HG03457 (cell line): ENCODE data around the gene UNC13B.

Experiments used
- ATAC-seq: cut with Tn5 transposase; IDR thresholded peaks from one replicate; pipeline ENCODE4 v1.9.1; 2021; ENCODE audit warnings: moderate number of reproducible peaks; ENCODE audit not compliant: unreplicated experiment

UNC13B gene

GRCh38 chr9:35272989-35273388 lies 111.2 kb downstream of the UNC13B start:
- ATAC-seq: no peak

GRCh38 chr9:35273591-35273990 lies 111.8 kb downstream of the UNC13B start:
- no peak for ATAC-seq

GRCh38 chr9:35274993-35275392 lies 113.2 kb downstream of the UNC13B start:
- ATAC-seq: no peak

GRCh38 chr9:35277171-35277520 lies 115.3 kb downstream of the UNC13B start:
- ATAC-seq: no peak

GRCh38 chr9:35277628-35278359 lies 116.0 kb downstream of the UNC13B start:
- no peak for ATAC-seq

- ATAC-seq: no peak
These were observed 118.1 kb downstream of the UNC13B start for GRCh38 chr9:35279946-35280345.

GRCh38 chr9:35280399-35280798 lies 118.6 kb downstream of the UNC13B start:
- ATAC-seq: no peak

- no peak for ATAC-seq
These were observed 123.9 kb downstream of the UNC13B start for GRCh38 chr9:35285731-35286130.

- no peak for ATAC-seq
These were observed 124.6 kb downstream of the UNC13B start for GRCh38 chr9:35286381-35286780.

GRCh38 chr9:35287987-35288632 lies 126.3 kb downstream of the UNC13B start:
- no peak for ATAC-seq

GRCh38 chr9:35288778-35289177 lies 127.0 kb downstream of the UNC13B start:
- no peak for ATAC-seq

- ATAC-seq: no peak
These were observed 131.7 kb downstream of the UNC13B start for GRCh38 chr9:35293376-35293964.

GRCh38 chr9:35294066-35294465 lies 132.3 kb downstream of the UNC13B start:
- ATAC-seq: no peak

- ATAC-seq: no peak
These were observed 132.7 kb downstream of the UNC13B start for GRCh38 chr9:35294556-35294955.

GRCh38 chr9:35295369-35296036 lies 133.7 kb downstream of the UNC13B start:
- no peak for ATAC-seq

GRCh38 chr9:35303567-35303966 lies 141.8 kb downstream of the UNC13B start:
- ATAC-seq: no peak

GRCh38 chr9:35306283-35306682 lies 144.5 kb downstream of the UNC13B start:
- ATAC-seq: no peak

- no peak for ATAC-seq
These were observed 146.5 kb downstream of the UNC13B start for GRCh38 chr9:35308316-35308715.

GRCh38 chr9:35311891-35312639 lies 150.3 kb downstream of the UNC13B start:
- ATAC-seq: no peak

- ATAC-seq: no peak
These were observed 151.7 kb downstream of the UNC13B start for GRCh38 chr9:35313460-35313859.

- no peak for ATAC-seq
These were observed 152.1 kb downstream of the UNC13B start for GRCh38 chr9:35313916-35314315.
